HEK293 (cell line): ENCODE results near the gene TRDMT1.

Experiments used
- CTCF ChIA-PET: fragments of 350-600 bp; formaldehyde crosslinking; extraction: SDS; loops from one replicate; lab custom pipeline; 2021; ENCODE audit warnings: antibody characterized with exemption; lab: Yijun Ruan, JAX
- POLR2A ChIA-PET: fragments of 300-600 bp; formaldehyde crosslinking; extraction: SDS; loops from one replicate; lab custom pipeline; 2020; ENCODE audit warnings: antibody characterized with exemption, inconsistent platforms; lab: Yijun Ruan, JAX
- H3K27ac ChIP-seq: fragments of 200-500 bp; sonication (Bioruptor generic); 2 replicates; pipeline ENCODE4 v1.5.1; 2014; ENCODE audit warnings: low read depth, low read length, control low read depth, inconsistent platforms; ENCODE audit errors: extremely low read depth
- H3K36me3 ChIP-seq, 2 experiments: fragments of 200-500 bp in 1 of 2; sonication (Bioruptor generic) in 1 of 2; 1 replicate in 1 of 2; 2 replicates in 1 of 2; pipeline ENCODE4 v1.5.1; 2014 to 2017; ENCODE audit warnings: inconsistent platforms in 2 of 2, low read length in 2 of 2; ENCODE audit not compliant: control insufficient read depth in 2 of 2, insufficient read depth in 1 of 2
- H3K4me1 ChIP-seq: fragments of 200-500 bp; sonication (Bioruptor generic); 2 replicates; pipeline ENCODE4 v1.5.1; 2014; ENCODE audit warnings: mild to moderate bottlenecking, low read length, inconsistent platforms; ENCODE audit not compliant: control insufficient read depth, insufficient read depth
- H3K4me3 ChIP-seq: 2 replicates; pipeline ENCODE4 v1.5.1; 2011; ENCODE audit warnings: low read depth, mild to moderate bottlenecking, control low read depth, low read length, moderate library complexity
- H3K9me3 ChIP-seq: fragments of 200-500 bp; sonication (Bioruptor generic); 2 replicates; pipeline ENCODE4 v1.5.1; 2014; ENCODE audit warnings: low read depth, low read length, inconsistent platforms; ENCODE audit not compliant: control insufficient read depth, insufficient read depth
- KLF7 ChIP-seq: fragments of 450-650 bp; formaldehyde crosslinking; IDR thresholded peaks from 2 replicates; pipeline ENCODE4 v1.5.1; 2016; ENCODE audit warnings: missing biosample characterization, missing genetic modification characterization, borderline replicate concordance
- PRDM1 ChIP-seq: fragments of 450-650 bp; formaldehyde crosslinking; IDR thresholded peaks from 2 replicates; pipeline ENCODE4; 2016; ENCODE audit warnings: missing biosample characterization, missing genetic modification characterization
- REPIN1 ChIP-seq: fragments of 450-650 bp; formaldehyde crosslinking; IDR thresholded peaks from 2 replicates; pipeline ENCODE4 v1.5.1; 2017; ENCODE audit warnings: missing biosample characterization, missing genetic modification characterization, low read depth
- SCRT1 ChIP-seq: fragments of 450-650 bp; formaldehyde crosslinking; IDR thresholded peaks from 2 replicates; pipeline ENCODE4 v1.5.1; 2016; ENCODE audit warnings: missing biosample characterization, missing genetic modification characterization, borderline replicate concordance
- TRIM28 ChIP-seq: IDR thresholded peaks from 2 replicates; pipeline ENCODE4 v1.6.1; 2011; ENCODE audit warnings: low read length, control low read depth, borderline replicate concordance
- ZFP69B ChIP-seq: fragments of 450-650 bp; formaldehyde crosslinking; IDR thresholded peaks from 2 replicates; pipeline ENCODE4 v1.5.1; 2016; ENCODE audit warnings: missing biosample characterization, missing genetic modification characterization
- ZIC2 ChIP-seq: fragments of 450-650 bp; formaldehyde crosslinking; IDR thresholded peaks from 2 replicates; pipeline ENCODE4 v1.5.1; 2016; ENCODE audit warnings: missing biosample characterization, missing genetic modification characterization
- ZNF239 ChIP-seq: fragments of 450-650 bp; formaldehyde crosslinking; IDR thresholded peaks from 2 replicates; pipeline ENCODE4 v1.5.1; 2016; ENCODE audit warnings: missing biosample characterization, missing genetic modification characterization
- ZNF274 ChIP-seq, 2 experiments: fragments of 200-500 bp in 1 of 2; fragments of 450-650 bp in 1 of 2; sonication (Bioruptor generic) in 1 of 2; formaldehyde crosslinking in 1 of 2; IDR thresholded peaks; 2 replicates each; pipeline versions ENCODE4 v1.5.1 to v1.6.1; 2014 to 2016; ENCODE audit warnings: borderline replicate concordance in 1 of 2, inconsistent platforms in 1 of 2, low read length in 1 of 2, missing biosample characterization in 1 of 2, missing genetic modification characterization in 1 of 2
- ZNF335 ChIP-seq: fragments of 450-650 bp; formaldehyde crosslinking; conservative IDR thresholded peaks from 2 replicates; pipeline ENCODE4 v1.5.1; 2016; ENCODE audit warnings: missing biosample characterization, missing genetic modification characterization
- ZNF350 ChIP-seq: fragments of 450-650 bp; formaldehyde crosslinking; IDR thresholded peaks from 2 replicates; pipeline ENCODE4 v1.5.0; 2017; ENCODE audit warnings: missing biosample characterization, mild to moderate bottlenecking, missing genetic modification characterization
- ZNF366 ChIP-seq: fragments of 450-650 bp; formaldehyde crosslinking; conservative IDR thresholded peaks from 2 replicates; pipeline ENCODE4 v1.5.1; 2016; ENCODE audit warnings: missing biosample characterization, missing genetic modification characterization
- ZNF37A ChIP-seq: fragments of 450-650 bp; IDR thresholded peaks from 2 replicates; pipeline ENCODE4 v1.5.1; 2018; ENCODE audit warnings: missing biosample characterization, missing genetic modification characterization
- ZNF433 ChIP-seq: fragments of 450-650 bp; formaldehyde crosslinking; IDR thresholded peaks from 2 replicates; pipeline ENCODE4 v1.5.1; 2016; ENCODE audit warnings: missing biosample characterization, missing genetic modification characterization, low read depth
- ZNF514 ChIP-seq: fragments of 450-650 bp; formaldehyde crosslinking; IDR thresholded peaks from 2 replicates; pipeline ENCODE4 v1.5.1; 2016; ENCODE audit warnings: missing biosample characterization, missing genetic modification characterization
- ZNF548 ChIP-seq: fragments of 450-650 bp; formaldehyde crosslinking; IDR thresholded peaks from 2 replicates; pipeline ENCODE4 v1.5.1; 2016; ENCODE audit warnings: missing biosample characterization, missing genetic modification characterization
- ZNF555 ChIP-seq: fragments of 450-650 bp; formaldehyde crosslinking; conservative IDR thresholded peaks from 2 replicates; pipeline ENCODE4 v1.5.1; 2017; ENCODE audit warnings: missing biosample characterization, mild to moderate bottlenecking, missing genetic modification characterization, inconsistent platforms
- ZNF561 ChIP-seq: fragments of 450-650 bp; IDR thresholded peaks from 2 replicates; pipeline ENCODE4 v1.5.1; 2018; ENCODE audit warnings: missing biosample characterization, missing genetic modification characterization, borderline replicate concordance
- ZNF623 ChIP-seq: fragments of 450-650 bp; formaldehyde crosslinking; IDR thresholded peaks from 2 replicates; pipeline ENCODE4 v1.5.1; 2016; ENCODE audit warnings: missing biosample characterization, missing genetic modification characterization
- ZNF629 ChIP-seq: fragments of 450-650 bp; formaldehyde crosslinking; IDR thresholded peaks from 2 replicates; pipeline ENCODE4 v1.5.1; 2017; ENCODE audit warnings: missing biosample characterization, missing genetic modification characterization
- ZNF664 ChIP-seq: fragments of 450-650 bp; formaldehyde crosslinking; IDR thresholded peaks from 2 replicates; pipeline ENCODE4 v1.5.1; 2016; ENCODE audit warnings: missing biosample characterization, missing genetic modification characterization
- TF ChIP-seq, protein P1 (sequence below): fragments of 450-650 bp; formaldehyde crosslinking; conservative IDR thresholded peaks from 2 replicates; pipeline ENCODE4 v1.5.1; 2016; ENCODE audit warnings: low read depth, missing biosample characterization, missing genetic modification characterization
- TF ChIP-seq, protein P2 (sequence below): fragments of 450-650 bp; IDR thresholded peaks from 2 replicates; pipeline ENCODE4 v1.5.1; 2018; ENCODE audit warnings: missing biosample characterization, missing genetic modification characterization
- TF ChIP-seq, protein P3 (sequence below): fragments of 450-650 bp; formaldehyde crosslinking; IDR thresholded peaks from 2 replicates; pipeline ENCODE4 v1.5.1; 2017; ENCODE audit warnings: missing biosample characterization, mild to moderate bottlenecking, missing genetic modification characterization, moderate library complexity

The TRDMT1 gene

DNA sequence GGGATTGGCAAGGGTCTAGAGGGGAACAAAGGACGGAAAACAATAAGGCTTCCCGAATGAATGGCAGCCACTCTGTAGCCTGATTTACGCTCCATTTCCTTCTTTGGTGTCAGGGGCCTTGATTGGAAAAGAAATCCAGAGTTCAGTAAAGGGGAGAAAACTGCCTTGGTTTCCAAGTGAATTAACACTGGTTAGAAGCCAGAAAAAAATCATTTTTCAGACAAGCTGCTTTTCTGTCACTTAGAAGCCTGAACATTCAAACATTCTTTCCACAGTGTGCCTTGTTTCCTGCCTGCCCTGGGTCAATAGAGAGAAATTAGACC, 283 bp upstream of the TRDMT1 start:
- Histone ChIP-seq H3K4me3 (peak overlapping the region; percentile 76), H3K27ac (peak overlapping the region; percentile 87), H3K4me1 (peaks cover 4% of the 10 kb centered on the region; the same call in 1 of the 2 replicates), H3K9me3 (no peaks in the 10 kb centered on the region), H3K36me3 (no peaks in the 10 kb centered on the region)
- TF ChIP-seq ZNF514 (tag by site-specific recombination), result no peak
- TF ChIP-seq, protein P1, sequence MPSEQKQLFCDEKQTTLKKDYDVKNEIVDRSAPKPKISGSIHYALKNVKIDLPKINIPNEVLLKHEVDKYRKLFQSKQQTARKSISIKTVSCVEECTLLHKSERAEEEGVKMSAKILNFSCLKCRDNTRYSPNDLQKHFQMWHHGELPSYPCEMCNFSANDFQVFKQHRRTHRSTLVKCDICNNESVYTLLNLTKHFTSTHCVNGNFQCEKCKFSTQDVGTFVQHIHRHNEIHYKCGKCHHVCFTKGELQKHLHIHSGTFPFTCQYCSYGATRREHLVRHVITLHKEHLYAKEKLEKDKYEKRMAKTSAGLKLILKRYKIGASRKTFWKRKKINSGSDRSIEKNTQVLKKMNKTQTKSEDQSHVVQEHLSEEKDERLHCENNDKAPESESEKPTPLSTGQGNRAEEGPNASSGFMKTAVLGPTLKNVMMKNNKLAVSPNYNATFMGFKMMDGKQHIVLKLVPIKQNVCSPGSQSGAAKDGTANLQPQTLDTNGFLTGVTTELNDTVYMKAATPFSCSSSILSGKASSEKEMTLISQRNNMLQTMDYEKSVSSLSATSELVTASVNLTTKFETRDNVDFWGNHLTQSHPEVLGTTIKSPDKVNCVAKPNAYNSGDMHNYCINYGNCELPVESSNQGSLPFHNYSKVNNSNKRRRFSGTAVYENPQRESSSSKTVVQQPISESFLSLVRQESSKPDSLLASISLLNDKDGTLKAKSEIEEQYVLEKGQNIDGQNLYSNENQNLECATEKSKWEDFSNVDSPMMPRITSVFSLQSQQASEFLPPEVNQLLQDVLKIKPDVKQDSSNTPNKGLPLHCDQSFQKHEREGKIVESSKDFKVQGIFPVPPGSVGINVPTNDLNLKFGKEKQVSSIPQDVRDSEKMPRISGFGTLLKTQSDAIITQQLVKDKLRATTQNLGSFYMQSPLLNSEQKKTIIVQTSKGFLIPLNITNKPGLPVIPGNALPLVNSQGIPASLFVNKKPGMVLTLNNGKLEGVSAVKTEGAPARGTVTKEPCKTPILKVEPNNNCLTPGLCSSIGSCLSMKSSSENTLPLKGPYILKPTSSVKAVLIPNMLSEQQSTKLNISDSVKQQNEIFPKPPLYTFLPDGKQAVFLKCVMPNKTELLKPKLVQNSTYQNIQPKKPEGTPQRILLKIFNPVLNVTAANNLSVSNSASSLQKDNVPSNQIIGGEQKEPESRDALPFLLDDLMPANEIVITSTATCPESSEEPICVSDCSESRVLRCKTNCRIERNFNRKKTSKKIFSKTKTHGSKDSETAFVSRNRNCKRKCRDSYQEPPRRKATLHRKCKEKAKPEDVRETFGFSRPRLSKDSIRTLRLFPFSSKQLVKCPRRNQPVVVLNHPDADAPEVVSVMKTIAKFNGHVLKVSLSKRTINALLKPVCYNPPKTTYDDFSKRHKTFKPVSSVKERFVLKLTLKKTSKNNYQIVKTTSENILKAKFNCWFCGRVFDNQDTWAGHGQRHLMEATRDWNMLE, result peak; percentile 12; the same call in 1 of the 2 replicates
- no peak for TF ChIP-seq ZIC2 (tag by site-specific recombination)
- TF ChIP-seq ZFP69B, result no peak
- 0 out of 2 replicates have a peak, but pooled peaks have one; percentile 7 for TF ChIP-seq ZNF366 (tag by site-specific recombination)
- no peak for TF ChIP-seq REPIN1
- TF ChIP-seq ZNF548 (tag by site-specific recombination), result no peak
- no peak for TF ChIP-seq SCRT1
- TF ChIP-seq ZNF561 (tag by site-specific recombination), result no peak
- TF ChIP-seq ZNF350 (tag by site-specific recombination), result no peak
- TF ChIP-seq ZNF623, result no peak
- no peak for TF ChIP-seq ZNF37A (tag by site-specific recombination)
- 0 out of 2 replicates have a peak, but pooled peaks have one; percentile 4 for TF ChIP-seq KLF7
- TF ChIP-seq, protein P2, sequence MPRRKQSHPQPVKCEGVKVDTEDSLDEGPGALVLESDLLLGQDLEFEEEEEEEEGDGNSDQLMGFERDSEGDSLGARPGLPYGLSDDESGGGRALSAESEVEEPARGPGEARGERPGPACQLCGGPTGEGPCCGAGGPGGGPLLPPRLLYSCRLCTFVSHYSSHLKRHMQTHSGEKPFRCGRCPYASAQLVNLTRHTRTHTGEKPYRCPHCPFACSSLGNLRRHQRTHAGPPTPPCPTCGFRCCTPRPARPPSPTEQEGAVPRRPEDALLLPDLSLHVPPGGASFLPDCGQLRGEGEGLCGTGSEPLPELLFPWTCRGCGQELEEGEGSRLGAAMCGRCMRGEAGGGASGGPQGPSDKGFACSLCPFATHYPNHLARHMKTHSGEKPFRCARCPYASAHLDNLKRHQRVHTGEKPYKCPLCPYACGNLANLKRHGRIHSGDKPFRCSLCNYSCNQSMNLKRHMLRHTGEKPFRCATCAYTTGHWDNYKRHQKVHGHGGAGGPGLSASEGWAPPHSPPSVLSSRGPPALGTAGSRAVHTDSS, result 0 out of 2 replicates have a peak, but pooled peaks have one; percentile 2
- no peak for TF ChIP-seq ZNF629 (tag by site-specific recombination)
- no peak for TF ChIP-seq ZNF239 (tag by site-specific recombination)
- TF ChIP-seq ZNF664 (tag by site-specific recombination), result no peak
- no peak for TF ChIP-seq ZNF433 (tag by site-specific recombination)
- no peak for TF ChIP-seq ZNF555
- peak; percentile 59 for TF ChIP-seq ZNF335
- no peak for TF ChIP-seq ZNF274 (IDR thresholded peaks at IDR 0.05; ENCODE audit: low read length)
- no peak for TF ChIP-seq ZNF274 (tag by site-specific recombination; IDR thresholded peaks at IDR 0.05; ENCODE audit: borderline replicate concordance)
- TF ChIP-seq PRDM1, result no peak
- TF ChIP-seq TRIM28, result no peak
- TF ChIP-seq, protein P3, sequence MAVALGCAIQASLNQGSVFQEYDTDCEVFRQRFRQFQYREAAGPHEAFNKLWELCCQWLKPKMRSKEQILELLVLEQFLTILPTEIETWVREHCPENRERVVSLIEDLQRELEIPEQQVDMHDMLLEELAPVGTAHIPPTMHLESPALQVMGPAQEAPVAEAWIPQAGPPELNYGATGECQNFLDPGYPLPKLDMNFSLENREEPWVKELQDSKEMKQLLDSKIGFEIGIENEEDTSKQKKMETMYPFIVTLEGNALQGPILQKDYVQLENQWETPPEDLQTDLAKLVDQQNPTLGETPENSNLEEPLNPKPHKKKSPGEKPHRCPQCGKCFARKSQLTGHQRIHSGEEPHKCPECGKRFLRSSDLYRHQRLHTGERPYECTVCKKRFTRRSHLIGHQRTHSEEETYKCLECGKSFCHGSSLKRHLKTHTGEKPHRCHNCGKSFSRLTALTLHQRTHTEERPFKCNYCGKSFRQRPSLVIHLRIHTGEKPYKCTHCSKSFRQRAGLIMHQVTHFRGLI (tag by site-specific recombination), result no peak
- ChIA-PET CTCF (interaction anchor here (0.6 to 1.3 kb wide), 3 partner anchors 23 to 1321 kb away, joined by 3 read pairs; no protein-coding TSS in a partner anchor), POLR2A (interaction anchor here (0.6 to 3.7 kb wide), 12 partner anchors 12 to 384 kb away, joined by 3 to 78 read pairs (median 5); partner anchors contain the start of genes RSU1 and VIM)
